Activated T-cell treated with anti-CD3 and anti-CD28 coated beads, Interleukin-2, amount 50 U/mL, for 24 hours (primary cell): Measurements from ENCODE around the gene COQ3.

ENCODE experiments used
- DNase-seq: peaks from one replicate; pipeline ENCODE4 v3.0.0-alpha.2; 2020
- H3K27ac Mint-ChIP-seq: 2 replicates; pipeline ENCODE4 v1.8.0; 2020; ENCODE audit warnings: mild to moderate bottlenecking, mixed read lengths
- H3K27me3 Mint-ChIP-seq: 2 replicates; pipeline ENCODE4 v1.8.0; 2020; ENCODE audit warnings: mixed read lengths
- H3K36me3 Mint-ChIP-seq: 2 replicates; pipeline ENCODE4 v1.8.0; 2020; ENCODE audit warnings: low read depth, mixed read lengths
- H3K4me1 Mint-ChIP-seq: 2 replicates; pipeline ENCODE4 v1.8.0; 2020; ENCODE audit warnings: low read depth, mixed read lengths
- H3K4me3 Mint-ChIP-seq: 2 replicates; pipeline ENCODE4 v1.8.0; 2020; ENCODE audit warnings: mild to moderate bottlenecking, moderate library complexity, mixed read lengths
- H3K9me3 Mint-ChIP-seq: 2 replicates; pipeline ENCODE4 v1.8.0; 2020; ENCODE audit warnings: mixed read lengths

COQ3 gene

DNA sequence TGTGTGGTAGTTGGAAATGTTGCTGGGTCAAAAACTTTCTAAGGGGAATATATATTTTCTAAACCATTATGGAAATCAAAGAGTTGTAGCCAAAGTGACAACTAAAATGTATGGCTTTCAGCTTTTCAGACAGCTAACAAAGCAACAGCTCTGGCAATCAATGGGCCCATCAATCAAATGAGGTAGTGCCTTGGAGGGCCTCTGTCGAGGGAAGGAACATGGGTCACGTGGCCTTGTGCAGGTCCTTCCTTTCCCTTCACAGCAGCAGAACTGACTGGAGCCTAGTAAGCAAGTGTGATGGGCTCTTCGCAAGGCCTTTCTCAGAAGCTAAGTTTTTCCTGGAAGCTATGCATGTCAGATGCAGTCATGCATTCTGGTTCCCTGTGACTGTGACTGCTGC lies 62.5 kb downstream of the COQ3 start:
- H3K4me1 Mint-ChIP-seq: peaks cover 5% of the 10 kb centered on the region
- H3K27ac Mint-ChIP-seq: no peak overlapping the region

DNA sequence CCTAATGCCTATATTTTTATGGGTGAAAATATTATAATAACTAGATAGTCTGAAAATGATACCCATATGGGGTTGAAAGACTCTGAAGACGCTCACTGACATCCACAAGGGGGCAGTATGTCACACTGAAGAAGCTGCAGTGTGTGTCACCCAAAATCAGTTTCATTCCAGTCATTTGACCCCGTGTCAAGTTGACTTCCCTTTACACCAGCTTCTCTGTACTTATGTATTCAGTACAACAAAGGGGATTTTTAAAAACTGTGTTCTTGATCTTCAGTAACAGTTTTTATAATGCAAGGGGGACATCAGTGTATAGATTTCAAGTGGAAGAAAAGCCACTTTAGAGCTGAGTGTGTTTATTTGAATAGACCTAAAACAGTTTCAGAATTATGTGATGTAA lies 63.8 kb downstream of the COQ3 start:
- H3K27me3 Mint-ChIP-seq: peaks cover 5% of the 10 kb centered on the region
- H3K4me1 Mint-ChIP-seq: peaks cover 5% of the 10 kb centered on the region
- H3K4me3 Mint-ChIP-seq: no peak overlapping the region
- H3K27ac Mint-ChIP-seq: no peak overlapping the region
- DNase-seq: peak; percentile 45
- H3K36me3 Mint-ChIP-seq: no peaks in the 10 kb centered on the region
- no peaks in the 10 kb centered on the region for H3K9me3 Mint-ChIP-seq

More for the DNA sequence above, 62.5 kb downstream of the COQ3 start:
- Mint-ChIP-seq H3K27me3 (peaks cover 8% of the 10 kb centered on the region), H3K4me3 (no peak overlapping the region), H3K36me3 (no peaks in the 10 kb centered on the region), H3K9me3 (no peaks in the 10 kb centered on the region)
- DNase-seq: no peak

- Mint-ChIP-seq H3K4me3 (no peak overlapping the region), H3K9me3 (no peaks in the 10 kb centered on the region), H3K27ac (no peak overlapping the region), H3K27me3 (peaks cover 18% of the 10 kb centered on the region), H3K36me3 (no peaks in the 10 kb centered on the region), H3K4me1 (no peaks in the 10 kb centered on the region)
- no peak for DNase-seq
Measured at GRCh38 chr6:99324996-99325395, 69.0 kb downstream of the COQ3 start.
